GM18499 (cell line): ENCODE measurements around the gene ZNF518B.
"Not testable (repeated sequence)": the region's sequence is repeated elsewhere in the genome, so short reads cannot be mapped to it uniquely, and the experiment has no call there.

Source experiments
- ATAC-seq: cut with Tn5 transposase; IDR thresholded peaks from one replicate; pipeline ENCODE4 v1.9.1; 2021; ENCODE audit warnings: moderate number of reproducible peaks; ENCODE audit not compliant: insufficient read depth, unreplicated experiment

The ZNF518B gene

DNA sequence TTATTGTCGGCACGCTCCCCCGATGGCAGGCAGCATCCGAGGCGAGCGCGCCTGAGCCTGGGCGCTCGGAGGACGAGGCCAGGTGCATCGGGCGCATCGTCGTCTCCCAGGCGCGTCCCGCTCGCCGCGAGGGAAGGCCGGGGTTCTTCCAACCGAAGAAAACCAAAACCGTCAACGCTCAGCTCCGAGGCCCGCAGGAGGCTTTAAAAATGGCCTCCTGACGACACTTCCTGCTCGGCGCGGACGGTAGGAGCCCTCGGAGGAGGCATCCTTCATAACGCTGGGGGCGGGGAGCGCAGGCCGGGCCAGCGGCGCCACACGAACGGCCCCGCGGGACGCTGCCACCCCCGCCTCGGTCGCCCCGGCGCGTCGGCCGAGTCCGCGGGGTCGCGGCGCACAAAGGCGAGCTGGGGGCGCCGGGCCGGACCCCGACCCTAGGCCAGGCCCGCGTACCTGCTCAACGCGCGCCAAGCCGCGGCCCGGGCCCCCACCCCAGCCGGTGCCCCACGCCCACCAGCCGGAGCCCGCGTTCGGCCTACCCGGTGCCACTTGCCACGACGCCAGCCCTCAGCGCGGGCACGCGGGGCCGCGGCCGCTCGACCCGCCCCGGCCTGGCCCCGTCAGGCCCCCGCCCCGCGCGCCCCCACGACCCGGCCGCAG lies 501 bp downstream of the ZNF518B start:
- ATAC-seq = peak; percentile 28

DNA sequence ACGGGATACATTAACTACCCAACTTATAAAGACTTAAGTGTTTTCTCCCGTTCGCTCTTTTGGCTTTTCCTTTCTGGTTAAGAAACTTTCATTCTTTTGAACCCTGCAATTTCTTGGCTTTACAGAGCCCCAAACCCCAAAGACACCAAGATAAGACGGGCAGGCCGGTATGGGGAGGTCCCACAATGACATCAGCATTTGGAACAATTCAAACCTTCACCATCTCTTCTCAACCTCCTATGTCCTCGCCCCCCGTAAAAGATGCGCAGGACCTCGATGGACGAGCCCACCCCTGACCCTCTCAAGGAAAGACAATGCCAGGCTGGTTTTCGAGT lies 999 bp downstream of the ZNF518B start:
- ATAC-seq = no peak

DNA sequence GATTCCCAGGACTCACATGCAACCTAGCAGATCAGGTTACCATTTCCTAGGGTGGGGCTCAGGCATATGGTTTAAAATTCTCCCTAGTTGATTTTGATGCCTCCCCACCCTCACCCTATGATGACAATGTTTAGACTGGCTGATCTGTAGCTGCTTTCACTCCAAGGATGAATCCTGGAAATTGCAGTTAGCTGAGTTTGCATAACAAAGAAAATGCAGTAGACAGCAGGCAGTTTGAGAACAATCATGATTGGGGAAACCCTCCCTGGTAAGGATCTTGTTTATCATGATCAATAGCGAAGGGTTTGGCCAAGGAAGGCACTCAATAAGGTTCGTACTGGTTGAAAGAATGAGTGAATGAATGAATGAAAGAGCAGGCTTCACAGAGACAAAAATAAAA lies 2.1 kb downstream of the ZNF518B start:
- no peak for ATAC-seq

DNA sequence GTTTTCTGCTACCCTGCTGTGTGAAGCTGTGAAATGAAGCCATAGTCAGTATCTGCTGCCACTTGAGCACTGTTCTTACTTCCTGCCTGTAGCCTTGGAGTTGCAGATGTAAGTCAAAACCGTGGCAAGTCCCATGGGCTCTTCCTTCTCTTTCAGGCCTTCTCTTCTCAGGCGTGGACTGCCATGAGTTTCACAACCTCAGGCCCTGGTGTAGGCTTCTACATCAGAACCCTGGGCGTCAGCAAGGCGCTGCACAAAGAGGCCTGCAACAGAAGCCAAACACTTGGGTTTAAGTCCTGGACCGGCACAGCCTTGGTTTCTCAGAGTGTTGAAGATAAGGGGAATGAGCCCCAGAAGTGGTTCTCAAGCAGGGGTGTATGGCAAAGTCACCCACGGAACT lies 2.5 kb downstream of the ZNF518B start:
- ATAC-seq = no peak

DNA sequence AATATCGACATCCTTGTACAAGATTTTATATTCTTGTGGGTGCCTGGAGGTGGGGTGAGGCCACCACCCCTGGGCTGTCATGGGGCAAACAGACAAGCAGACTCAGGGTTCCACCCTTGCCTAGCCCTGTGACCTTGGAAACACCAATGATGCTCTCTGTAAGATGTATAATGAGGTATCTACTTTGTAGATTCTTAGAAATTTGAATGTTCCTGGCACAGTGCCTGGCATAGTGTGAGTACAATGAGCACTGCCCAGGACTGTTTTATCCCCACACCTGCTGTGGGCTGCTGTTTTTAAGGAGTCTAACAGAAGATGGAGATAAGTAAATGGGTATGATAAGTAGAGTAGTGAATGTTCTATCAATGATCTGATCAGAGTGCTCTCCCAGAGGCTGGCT lies 3.1 kb downstream of the ZNF518B start:
- ATAC-seq = no peak

DNA sequence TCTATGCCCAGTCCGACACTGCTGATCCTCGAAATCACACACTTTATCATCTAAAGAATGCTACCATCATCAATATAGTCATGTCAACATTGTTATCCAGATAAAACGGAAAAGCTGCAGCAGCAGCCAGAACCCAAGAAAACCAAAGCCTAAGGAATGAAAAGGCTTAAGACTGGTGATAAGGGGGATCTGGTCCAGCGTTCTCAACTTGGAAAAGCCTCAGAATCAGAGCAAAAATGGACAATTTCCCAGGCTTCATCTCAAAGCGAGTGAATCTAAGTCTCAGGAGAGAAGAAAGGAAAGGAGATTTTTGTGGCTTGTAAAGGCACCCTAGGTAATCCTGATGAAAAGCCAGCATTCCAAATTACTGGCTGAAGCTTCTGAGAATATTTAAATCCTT lies 8.2 kb downstream of the ZNF518B start:
- no peak for ATAC-seq

DNA sequence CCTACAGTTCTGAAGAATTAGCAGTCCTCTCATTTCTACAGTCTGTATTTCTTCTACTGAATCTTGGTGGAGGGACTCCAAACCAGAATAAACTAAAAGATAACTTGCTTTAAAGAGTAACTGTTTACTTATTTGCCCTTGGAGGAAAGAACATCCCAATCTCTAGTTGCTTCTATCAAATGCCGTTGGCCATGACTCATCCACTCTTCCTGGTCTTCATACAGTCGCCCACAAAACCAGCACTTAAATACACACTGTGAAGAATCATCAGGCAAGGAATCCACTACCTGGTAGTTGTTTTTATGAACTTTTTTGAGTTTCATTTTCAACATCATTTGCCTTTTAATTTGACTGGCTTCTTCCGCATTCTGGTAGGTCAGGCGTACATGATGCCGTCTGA lies 14.2 kb downstream of the ZNF518B start:
- ATAC-seq = no peak

DNA sequence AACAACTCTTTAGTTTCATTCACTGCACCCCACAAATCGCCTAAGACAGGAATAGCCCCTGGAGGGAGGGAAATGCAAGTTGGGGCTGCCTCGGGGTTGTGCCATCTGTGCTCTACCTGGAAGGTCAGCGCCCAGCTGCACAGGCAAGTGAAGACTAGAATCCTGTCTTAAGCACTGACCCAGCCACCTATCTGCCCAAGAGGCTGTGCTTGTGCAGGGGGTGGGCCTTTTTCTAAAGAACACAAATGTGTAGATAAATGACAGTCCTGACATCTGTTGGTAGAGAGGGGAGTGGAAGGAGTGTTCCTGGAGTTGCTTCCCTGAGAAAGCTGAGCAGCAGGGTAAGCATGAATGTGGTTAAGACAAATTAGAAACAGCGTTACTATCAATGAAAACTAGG lies 15.7 kb downstream of the ZNF518B start:
- ATAC-seq = no peak

DNA sequence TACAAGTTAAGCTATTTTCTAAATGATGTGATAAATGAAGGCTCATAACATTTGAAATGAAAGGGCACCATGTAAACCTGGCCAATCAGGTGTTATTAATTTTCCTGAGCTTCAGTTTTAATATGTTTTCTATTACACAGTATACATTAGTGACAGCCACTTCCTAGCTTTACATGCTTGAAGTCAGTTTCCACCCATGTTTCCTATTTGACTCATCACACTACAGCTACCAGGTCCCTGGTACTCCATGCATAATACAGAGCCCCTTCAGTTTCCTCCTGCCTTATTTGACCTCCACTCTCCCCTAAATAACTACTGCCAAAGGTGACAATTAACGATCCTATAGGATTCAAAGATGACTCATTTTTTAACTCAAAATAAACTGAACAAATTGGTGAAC lies 18.3 kb downstream of the ZNF518B start:
- ATAC-seq = peak; percentile 76

DNA sequence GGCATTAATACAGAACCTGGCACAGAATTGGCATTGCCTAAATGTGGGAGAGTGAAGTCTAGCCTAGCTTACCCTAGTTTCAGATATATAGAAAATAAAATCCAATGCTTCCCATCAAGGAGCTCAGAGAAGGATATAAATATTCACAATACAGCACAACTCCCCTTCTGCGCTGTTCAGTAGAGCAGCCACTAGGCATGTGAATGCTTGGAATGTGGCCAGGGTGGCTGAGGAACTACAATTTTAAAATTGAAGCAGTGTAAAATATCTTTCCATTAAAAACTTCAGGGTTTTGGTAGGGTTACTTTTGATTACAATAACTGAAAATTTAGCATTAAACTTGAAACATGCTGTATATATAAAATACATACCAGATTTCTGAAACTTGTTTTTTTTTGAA lies 19.5 kb downstream of the ZNF518B start:
- ATAC-seq = no peak

DNA sequence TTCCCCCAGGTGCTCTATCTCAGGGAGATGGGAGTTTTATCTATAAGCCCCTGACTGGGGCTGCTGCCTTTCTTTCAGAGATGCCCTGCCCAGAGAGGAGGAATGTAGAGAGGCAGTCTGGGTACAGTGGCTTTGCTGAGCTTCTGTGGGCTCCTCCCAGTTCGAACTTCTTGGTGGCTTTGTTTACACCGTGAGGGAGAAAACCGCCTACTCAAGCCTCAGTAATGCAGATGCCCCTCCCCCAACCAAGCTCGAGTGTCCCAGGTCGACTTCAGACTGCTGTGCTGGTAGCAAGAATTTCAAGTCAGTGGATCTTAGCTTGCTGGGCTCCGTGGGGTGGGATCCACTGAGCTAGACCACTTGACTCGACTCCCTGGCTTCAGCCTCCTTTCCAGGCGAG lies 29.5 kb downstream of the ZNF518B start:
- not testable (repeated sequence) for ATAC-seq

DNA sequence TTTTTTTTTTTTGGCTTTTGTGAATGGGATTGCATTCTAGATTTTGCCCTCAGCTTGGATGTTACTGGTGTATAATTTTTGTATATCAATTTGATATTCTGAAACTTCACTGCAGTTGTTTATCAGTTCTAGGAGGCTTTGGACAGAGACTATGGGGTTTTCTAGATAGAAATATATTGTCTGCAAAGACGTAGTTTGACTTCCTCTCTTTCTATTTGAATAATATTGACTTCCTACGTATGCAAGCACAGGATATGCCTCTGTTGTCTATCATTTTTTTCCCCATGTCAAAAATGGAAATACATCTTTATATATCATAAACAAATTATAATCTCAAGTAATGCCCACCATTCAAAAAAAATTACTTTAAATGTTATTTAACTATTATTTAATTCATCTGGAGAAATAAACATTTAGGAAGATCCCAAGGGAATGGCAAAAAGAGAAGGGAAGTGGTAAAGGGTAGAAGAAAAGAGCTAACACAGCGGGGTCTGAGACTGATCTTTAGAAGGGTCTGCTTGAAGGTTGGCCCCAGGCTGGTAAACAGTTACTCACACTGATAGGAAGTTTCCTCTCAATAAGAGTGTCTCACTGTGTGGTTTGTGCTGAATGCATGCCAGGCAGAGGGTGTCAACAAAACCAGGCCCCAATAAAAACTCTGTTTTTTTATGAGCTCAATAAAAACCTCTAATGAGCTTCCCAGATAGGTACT lies 35.7 kb downstream of the ZNF518B start:
- ATAC-seq = no peak

DNA sequence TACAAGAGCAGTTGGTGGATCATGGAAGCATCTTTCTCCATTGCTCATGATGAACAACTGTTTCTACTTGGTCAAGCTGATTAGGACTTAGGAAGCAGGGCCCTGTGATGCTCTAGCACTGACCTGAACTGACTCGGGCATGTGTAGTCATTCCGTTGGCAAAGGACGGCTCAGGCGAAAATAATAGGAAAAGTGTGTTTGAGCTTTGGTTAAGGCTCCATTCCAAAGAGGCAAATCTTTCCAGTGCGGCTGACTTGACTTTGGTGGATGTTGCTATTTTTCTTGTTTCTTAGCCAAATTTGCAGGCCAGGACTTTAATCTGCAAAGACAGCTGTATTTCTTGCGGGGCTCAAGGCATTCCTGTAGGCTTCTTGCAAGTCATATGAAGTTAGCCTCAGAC lies 39.5 kb downstream of the ZNF518B start:
- ATAC-seq = no peak

DNA sequence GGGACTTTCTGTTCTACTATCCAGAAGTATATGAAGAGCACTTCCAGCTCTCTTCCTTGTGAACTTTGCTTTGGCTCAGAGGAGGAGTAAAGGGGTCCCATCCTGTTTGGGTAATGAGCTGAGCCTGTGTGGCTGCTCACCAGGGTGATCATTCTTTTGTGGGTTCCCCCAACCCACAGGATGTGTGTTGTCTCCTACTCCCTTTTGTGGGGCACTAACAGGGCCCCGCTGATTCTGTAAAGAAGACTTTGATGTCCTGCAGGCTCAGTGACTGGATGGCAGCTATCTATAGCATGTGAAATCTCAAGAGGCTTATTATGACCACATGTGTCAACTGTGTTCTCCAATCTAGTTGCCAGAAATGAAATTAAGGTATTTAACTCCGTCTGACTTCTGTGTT lies 40.8 kb downstream of the ZNF518B start:
- ATAC-seq = no peak

DNA sequence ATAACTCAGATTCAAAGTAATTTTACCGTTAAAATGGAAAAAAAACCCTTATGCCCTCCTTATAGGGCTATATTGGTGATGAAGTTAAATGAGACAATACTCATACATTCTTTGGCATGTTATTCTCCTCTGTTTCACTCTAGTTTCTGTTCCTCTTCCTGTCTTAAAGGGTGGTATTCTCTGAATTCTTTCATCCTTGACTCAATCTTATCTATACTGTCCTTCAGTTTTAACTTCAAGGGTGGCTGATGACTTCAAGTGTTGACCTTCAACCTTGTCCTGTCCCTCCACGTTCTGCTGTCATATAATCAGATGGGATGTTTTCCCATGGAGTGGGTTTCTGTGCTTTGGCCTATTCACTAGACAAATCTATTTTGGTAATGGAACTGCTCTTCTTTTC lies 44.0 kb downstream of the ZNF518B start:
- ATAC-seq = peak; percentile 98

DNA sequence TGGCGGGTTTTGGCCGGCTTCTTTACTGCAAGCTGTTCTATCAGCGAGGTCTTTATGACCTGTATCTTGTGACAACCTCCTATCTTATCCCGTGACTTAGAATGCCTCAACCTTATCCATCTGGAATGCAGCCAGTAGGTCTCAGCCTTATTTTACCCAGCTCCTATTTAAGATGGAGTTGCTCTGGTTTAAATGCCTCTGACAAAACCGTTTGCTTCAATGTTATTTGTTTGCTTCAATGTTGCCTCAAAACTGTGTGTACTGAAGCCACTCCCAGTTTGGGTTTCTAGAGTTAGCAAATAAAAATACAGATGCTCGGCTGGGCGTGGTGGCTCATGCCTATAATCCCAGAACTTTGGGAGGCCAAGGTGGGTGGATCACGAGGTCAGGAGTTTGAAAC lies 51.6 kb downstream of the ZNF518B start:
- no peak for ATAC-seq

DNA sequence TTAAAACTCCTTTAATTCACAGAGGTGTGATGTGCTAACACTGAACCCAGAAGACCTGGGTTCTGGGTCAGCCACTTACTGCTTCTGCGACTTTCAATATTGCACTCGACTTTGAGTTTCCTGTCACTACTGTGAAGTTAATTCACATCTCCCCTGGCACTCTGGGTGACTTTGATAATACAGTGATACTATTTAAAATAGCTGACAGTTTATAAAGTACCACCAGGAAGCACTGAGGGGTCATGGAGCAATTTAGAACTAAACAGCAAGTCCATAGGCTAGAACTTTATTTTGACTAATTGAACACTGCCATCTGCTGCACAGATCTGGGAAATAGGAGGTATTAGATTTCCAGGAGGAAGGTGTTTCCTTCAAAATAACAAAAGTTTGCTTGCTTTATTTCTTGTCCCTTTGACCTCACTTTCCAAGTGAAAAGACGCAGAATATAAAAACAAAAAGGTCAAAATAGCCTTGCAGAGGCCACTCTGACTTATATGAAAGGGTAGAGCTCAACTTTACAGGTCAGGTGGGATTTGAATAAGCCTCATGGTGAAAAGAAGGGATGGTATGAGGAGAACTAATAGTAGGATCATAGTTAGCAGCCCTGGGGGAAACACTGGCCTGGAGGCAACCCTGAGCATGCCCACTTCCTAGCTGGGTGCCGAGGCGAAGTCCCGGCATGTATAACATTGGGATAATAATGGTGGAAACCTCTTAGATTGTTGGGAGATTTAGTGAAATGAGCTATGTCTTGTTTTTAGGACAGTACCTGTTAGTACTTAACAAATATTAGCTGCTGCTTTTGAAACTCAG lies 53.4 kb downstream of the ZNF518B start:
- ATAC-seq = no peak

DNA sequence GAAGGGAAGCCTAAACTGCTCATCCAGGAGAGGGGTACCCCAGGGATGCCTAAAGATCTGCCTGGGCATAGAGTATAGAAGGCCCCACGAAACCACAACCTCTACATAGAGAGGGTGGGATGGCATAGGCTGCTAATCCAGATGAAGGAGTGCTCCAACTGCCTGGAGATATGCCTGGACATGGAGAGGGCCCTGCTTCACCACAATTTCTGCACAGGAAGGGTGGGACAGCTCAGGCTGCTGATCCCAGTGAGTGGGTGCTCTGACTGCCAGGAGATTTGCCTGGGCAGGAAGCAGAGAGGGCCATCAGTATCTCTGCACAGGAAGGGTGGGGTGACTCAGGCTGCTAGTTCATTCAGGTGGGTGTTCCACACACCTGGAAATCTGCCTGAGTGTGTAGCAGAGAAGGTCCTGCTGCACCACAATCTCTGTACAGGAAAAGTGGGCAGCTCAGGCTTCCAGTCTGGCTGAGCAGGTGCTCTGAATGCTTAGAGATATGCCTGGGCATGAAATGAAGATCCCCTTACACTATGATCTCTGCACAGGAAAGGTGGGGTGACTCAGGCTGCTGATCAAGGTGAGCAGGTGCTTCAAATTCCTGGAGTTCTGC lies 61.1 kb downstream of the ZNF518B start:
- no peak for ATAC-seq
